Measurements from ENCODE around the gene ADAMTS17. TPM values are rescaled to one million over a fixed set of nuclear protein-coding genes. Genes with fewer than 3 reads are reported as not detected.
A peak's percentile ranks its signal among the peaks of the same experiment; 100 is the strongest.
"Not testable (repeated sequence)": the region's sequence is repeated elsewhere in the genome, so short reads cannot be mapped to it uniquely, and the experiment has no call there.

The ADAMTS17 gene
- total RNA-seq, 2 experiments from 2014 or later = 0.99 to 1.2 TPM

DNA sequence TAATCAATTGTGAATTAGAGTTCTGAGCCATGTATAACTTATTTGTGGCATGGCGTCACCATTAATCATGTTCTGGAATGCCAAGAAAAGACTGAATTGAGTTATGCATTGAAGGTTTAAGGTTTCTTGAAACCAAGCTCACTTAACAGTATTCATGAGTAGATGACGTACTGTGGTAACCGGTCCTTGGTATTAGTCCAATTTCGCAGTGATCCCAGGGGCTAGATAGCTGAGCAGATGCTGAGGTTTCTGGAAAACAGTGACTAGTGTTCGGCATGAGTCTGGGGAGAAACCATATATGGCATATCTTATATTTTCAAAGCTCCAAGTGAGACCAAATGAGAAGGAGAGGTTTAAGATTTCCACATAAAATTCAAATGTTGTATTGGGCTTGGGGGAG is 390.3 kb downstream of the ADAMTS17 start:
- Mint-ChIP-seq H3K9me3 (peaks cover 14% of the 10 kb centered on the region), H3K27ac (no peak overlapping the region), H3K36me3 (peaks cover 4% of the 10 kb centered on the region), H3K4me3 (no peak overlapping the region), H3K27me3 (peaks cover 2% of the 10 kb centered on the region), H3K4me1 (ENCODE audit: low read depth) (no peaks in the 10 kb centered on the region)
- intact Hi-C loops (cut with micrococcal nuclease) = no loop called here
- DNase-seq = no peak
- ChIA-PET CTCF (no interaction called here), POLR2A (no interaction called here)

DNA sequence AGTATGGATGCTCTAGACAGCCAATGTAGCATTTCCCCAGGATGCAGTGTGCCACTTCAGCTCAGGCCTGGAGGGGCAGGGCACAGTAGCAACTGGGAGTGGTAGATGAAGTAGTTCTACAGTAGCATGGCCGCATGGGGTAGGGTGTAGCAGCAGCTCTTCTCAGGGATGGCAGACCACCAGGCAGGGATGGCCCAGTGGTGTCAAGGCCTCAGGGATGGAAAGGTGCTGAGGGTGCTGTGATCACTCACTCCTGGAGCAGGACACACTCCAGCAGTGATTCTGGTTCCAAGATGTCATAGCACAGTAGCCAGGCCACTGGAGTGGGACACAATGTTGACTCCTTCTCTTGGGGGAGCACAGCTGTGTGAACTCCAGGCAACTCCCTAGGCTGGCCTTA is 397.6 kb downstream of the ADAMTS17 start:
- no peak overlapping the region for H3K4me3 Mint-ChIP-seq
- H3K27ac Mint-ChIP-seq = no peak overlapping the region
- no peak for DNase-seq
- peaks cover 5% of the 10 kb centered on the region for H3K27me3 Mint-ChIP-seq
- peaks cover 15% of the 10 kb centered on the region for H3K36me3 Mint-ChIP-seq
- intact Hi-C loops (cut with micrococcal nuclease) = no loop called here
- ChIA-PET POLR2A (no interaction called here), CTCF (no interaction called here)
- no peaks in the 10 kb centered on the region for H3K4me1 Mint-ChIP-seq (ENCODE audit: low read depth)
- peaks cover 33% of the 10 kb centered on the region for H3K9me3 Mint-ChIP-seq

DNA sequence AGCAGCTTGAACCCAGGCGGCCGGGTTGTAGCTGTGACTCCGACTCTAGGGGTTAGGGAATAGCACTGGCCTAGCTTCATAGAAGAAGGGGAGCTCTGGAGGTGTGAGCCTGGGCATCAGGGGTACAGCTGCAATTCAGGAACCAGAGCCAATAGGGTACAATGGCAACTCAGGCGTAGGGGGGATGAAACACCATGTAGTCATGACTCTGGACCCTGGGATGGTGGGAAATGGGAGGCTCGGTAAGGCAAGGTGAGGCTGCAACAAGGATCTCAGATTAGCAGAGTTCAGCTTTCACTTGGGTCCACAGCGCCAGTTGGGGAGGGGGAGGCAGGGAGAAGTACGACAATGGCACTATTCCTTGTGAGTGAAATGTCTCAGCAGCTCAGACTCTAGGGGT is 398.3 kb downstream of the ADAMTS17 start:
- no peak overlapping the region for H3K27ac Mint-ChIP-seq
- peaks cover 38% of the 10 kb centered on the region for H3K9me3 Mint-ChIP-seq
- H3K4me3 Mint-ChIP-seq = no peak overlapping the region
- H3K27me3 Mint-ChIP-seq = peaks cover 4% of the 10 kb centered on the region
- ChIA-PET CTCF (interaction anchor here (1.2 kb wide), 1 partner anchor 11 kb away, joined by 3 read pairs; no protein-coding TSS in a partner anchor), POLR2A (no interaction called here)
- DNase-seq = no peak
- H3K4me1 Mint-ChIP-seq (ENCODE audit: low read depth) = no peaks in the 10 kb centered on the region
- intact Hi-C loops (cut with micrococcal nuclease) = no loop called here
- peaks cover 16% of the 10 kb centered on the region for H3K36me3 Mint-ChIP-seq

DNA sequence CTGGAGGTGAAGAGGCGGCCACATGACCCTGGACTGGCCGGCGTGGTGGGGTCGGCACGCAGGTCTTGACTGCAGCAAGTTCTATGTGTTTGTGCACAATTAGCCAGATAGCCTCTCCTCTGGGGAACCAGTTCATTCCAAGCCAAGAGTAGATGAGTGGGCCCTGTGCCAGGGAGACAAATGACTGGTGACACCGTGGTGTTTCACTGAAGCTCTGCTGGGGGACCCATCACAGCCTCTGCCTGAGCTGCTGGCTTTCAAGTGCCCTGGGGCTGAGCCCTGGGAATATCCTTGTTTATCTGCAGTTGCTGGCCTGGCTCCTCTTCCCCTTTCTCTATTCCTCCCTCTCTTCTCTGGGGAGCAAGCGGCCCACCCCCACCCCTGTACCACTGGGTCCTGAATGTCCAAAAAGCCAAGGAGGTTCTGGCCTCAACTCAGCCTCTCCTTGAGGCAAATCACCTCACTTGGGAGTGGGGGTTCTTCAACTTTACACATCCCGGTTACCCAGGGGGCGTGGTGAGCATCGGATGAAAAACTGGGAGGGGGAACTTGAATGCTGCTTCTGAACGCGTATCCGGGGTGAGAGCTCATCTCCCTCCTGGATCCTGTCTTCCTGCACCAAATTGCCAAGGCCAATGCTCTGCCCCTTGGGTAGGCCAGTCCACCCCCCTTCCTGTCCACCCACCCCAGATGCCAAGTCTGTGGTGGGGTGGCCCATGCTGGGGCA is 408.9 kb downstream of the ADAMTS17 start:
- POLR2A ChIA-PET = interaction anchor here (0.5 kb wide), 1 partner anchor 671 kb away, joined by 3 read pairs; no protein-coding TSS in a partner anchor
- Mint-ChIP-seq H3K9me3 (no peaks in the 10 kb centered on the region), H3K36me3 (no peaks in the 10 kb centered on the region), H3K4me1 (ENCODE audit: low read depth) (peaks cover 8% of the 10 kb centered on the region), H3K4me3 (no peak overlapping the region), H3K27me3 (no peaks in the 10 kb centered on the region), H3K27ac (no peak overlapping the region)
- CTCF ChIA-PET = no interaction called here
- DNase-seq = no peak
- intact Hi-C loops (cut with micrococcal nuclease) = no loop called here

GRCh38 chr15:99931703-99932603 is 409.8 kb downstream of the ADAMTS17 start:
- Mint-ChIP-seq H3K4me3 (no peak overlapping the region), H3K27me3 (no peaks in the 10 kb centered on the region), H3K9me3 (no peaks in the 10 kb centered on the region), H3K4me1 (ENCODE audit: low read depth) (peaks cover 8% of the 10 kb centered on the region), H3K27ac (no peak overlapping the region), H3K36me3 (no peaks in the 10 kb centered on the region)
- intact Hi-C loops (cut with micrococcal nuclease) = no loop called here
- DNase-seq = no peak
- POLR2A ChIA-PET = interaction anchor here (0.5 kb wide), 1 partner anchor 672 kb away, joined by 3 read pairs; no protein-coding TSS in a partner anchor
- CTCF ChIA-PET = interaction anchor here (0.6 to 0.8 kb wide), 2 partner anchors 407 to 419 kb away, joined by 3 read pairs; no protein-coding TSS in a partner anchor

DNA sequence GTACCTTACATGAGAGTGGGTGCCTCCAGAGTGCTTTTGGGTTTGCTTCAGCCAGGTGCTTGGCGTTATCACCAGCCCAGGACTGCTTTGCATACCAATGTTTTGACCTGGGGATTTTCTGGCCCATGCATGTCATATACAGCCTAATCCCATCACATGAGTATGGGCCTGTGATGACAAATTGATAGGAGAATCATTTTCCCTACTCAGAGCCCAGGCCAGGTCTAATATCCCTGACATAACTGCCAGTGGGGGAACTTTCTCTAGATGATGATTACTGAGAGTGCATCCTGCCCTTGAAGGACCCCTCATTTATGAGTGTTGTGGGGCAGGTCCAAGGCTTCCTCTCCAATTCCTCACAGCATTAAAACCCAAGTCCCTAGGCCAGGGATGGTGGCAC is 411.1 kb downstream of the ADAMTS17 start:
- no peak for DNase-seq
- Mint-ChIP-seq H3K27ac (no peak overlapping the region), H3K27me3 (no peaks in the 10 kb centered on the region), H3K9me3 (no peaks in the 10 kb centered on the region), H3K4me1 (ENCODE audit: low read depth) (peaks cover 8% of the 10 kb centered on the region), H3K36me3 (no peaks in the 10 kb centered on the region), H3K4me3 (no peak overlapping the region)
- intact Hi-C loops (cut with micrococcal nuclease) = no loop called here
- ChIA-PET POLR2A (no interaction called here), CTCF (no interaction called here)

DNA sequence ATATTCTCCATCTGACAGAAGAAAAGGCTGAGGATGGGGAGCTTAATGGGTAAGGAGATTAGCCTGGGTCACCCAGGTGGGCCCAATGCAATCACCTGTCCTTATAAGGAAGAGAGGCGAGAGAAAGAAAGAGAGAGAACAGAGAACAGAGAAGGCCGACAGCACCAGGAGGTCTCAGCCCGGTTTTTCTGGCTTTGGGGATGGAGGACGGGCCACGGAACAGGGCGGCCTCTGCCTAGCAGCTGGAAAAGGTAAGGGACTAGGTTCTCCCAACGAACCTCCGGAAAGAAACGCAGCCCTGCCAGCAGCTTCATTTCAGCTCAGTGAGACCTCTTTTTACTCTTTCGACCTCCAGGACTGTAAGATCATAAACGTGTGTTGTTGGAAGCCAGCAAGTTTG is 412.5 kb downstream of the ADAMTS17 start:
- Mint-ChIP-seq H3K36me3 (no peaks in the 10 kb centered on the region), H3K4me3 (no peak overlapping the region), H3K9me3 (no peaks in the 10 kb centered on the region), H3K4me1 (ENCODE audit: low read depth) (peaks cover 8% of the 10 kb centered on the region), H3K27ac (no peak overlapping the region), H3K27me3 (no peaks in the 10 kb centered on the region)
- POLR2A ChIA-PET = no interaction called here
- DNase-seq = no peak
- CTCF ChIA-PET = interaction anchor here (0.8 to 2.2 kb wide), 6 partner anchors 60 to 454 kb away, joined by 3 to 23 read pairs (median 6); no protein-coding TSS in a partner anchor
- intact Hi-C loops (cut with micrococcal nuclease) = loop anchor here (2.0 to 5.0 kb wide), 4 partner anchors 182 to 674 kb away; partner anchors contain the start of genes ASB7 and LINS1

DNA sequence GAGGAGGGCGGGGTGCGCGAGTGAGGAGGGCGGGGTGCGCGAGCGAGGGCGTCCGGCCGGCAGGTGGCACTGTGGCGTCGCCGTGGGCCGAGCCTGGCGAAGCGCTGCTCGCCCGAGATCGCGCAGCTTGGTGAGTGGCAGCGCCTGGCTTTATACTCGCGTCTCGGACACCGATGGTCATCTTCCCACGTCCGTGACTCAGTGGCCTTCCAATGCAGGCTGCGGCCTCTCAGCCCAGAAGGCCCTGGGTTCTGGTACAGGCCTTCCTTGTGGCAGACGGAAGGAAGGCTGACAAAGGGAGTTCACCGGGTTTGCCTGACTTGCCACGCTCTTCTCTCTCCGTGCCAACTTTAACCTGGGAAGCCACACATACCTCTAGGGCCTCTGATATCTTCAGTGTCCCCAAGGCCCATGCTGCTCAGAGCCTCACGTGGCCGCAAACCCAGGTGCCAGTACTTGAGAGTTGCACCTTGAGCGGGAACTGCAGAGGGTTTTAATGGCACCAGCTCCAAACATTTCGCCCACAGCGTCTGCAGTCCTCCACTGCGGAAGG is 413.3 kb downstream of the ADAMTS17 start:
- Mint-ChIP-seq H3K27ac (peak overlapping the region; percentile 42), H3K36me3 (no peaks in the 10 kb centered on the region), H3K9me3 (no peaks in the 10 kb centered on the region), H3K4me1 (ENCODE audit: low read depth) (peaks cover 8% of the 10 kb centered on the region), H3K4me3 (peak overlapping the region; percentile 77), H3K27me3 (no peaks in the 10 kb centered on the region)
- DNase-seq = peak; percentile 87
- intact Hi-C loops (cut with micrococcal nuclease) = loop anchor here (2.0 to 5.0 kb wide), 4 partner anchors 182 to 674 kb away; partner anchors contain the start of genes ASB7 and LINS1
- ChIA-PET CTCF (interaction anchor here (0.7 to 2.2 kb wide), 7 partner anchors 60 to 455 kb away, joined by 3 to 23 read pairs (median 5); no protein-coding TSS in a partner anchor), POLR2A (interaction anchor here (0.6 kb wide), 1 partner anchor 242 kb away, joined by 3 read pairs; no protein-coding TSS in a partner anchor)

DNA sequence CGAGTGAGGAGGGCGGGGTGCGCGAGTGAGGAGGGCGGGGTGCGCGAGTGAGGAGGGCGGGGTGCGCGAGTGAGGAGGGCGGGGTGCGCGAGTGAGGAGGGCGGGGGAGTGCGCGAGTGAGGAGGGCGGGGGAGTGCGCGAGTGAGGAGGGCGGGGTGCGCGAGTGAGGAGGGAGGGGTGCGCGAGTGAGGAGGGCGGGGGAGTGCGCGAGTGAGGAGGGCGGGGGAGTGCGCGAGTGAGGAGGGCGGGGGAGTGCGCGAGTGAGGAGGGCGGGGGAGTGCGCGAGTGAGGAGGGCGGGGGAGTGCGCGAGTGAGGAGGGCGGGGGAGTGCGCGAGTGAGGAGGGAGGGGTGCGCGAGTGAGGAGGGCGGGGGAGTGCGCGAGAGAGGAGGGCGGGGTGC is 415.2 kb downstream of the ADAMTS17 start:
- H3K27me3 Mint-ChIP-seq; H3K9me3 Mint-ChIP-seq; H3K4me3 Mint-ChIP-seq; H3K27ac Mint-ChIP-seq; H3K36me3 Mint-ChIP-seq; POLR2A ChIA-PET; H3K4me1 Mint-ChIP-seq (ENCODE audit: low read depth): not testable (repeated sequence)
- intact Hi-C loops (cut with micrococcal nuclease) = loop anchor here (5.0 kb wide), 1 partner anchor 246 kb away; no protein-coding TSS in a partner anchor
- DNase-seq = peak; percentile 26
- CTCF ChIA-PET = interaction anchor here (1.3 to 1.4 kb wide), 2 partner anchors 412 to 424 kb away, joined by 7 to 13 read pairs; no protein-coding TSS in a partner anchor

- ChIA-PET CTCF (interaction anchor here (0.6 to 1.4 kb wide), 3 partner anchors 404 to 425 kb away, joined by 3 to 13 read pairs (median 7); no protein-coding TSS in a partner anchor), POLR2A (no interaction called here)
- DNase-seq = peak; percentile 85
- peak overlapping the region; percentile 75 for H3K4me3 Mint-ChIP-seq
- intact Hi-C loops (cut with micrococcal nuclease) = loop anchor here (2.0 to 5.0 kb wide), 2 partner anchors 193 to 246 kb away; partner anchors contain the start of gene LYSMD4
- peaks cover 9% of the 10 kb centered on the region for H3K27me3 Mint-ChIP-seq
- no peaks in the 10 kb centered on the region for H3K36me3 Mint-ChIP-seq
- H3K4me1 Mint-ChIP-seq (ENCODE audit: low read depth) = peaks cover 8% of the 10 kb centered on the region
- no peaks in the 10 kb centered on the region for H3K9me3 Mint-ChIP-seq
- peak overlapping the region; percentile 51 for H3K27ac Mint-ChIP-seq
Observed at GRCh38 chr15:99925661-99926461, 415.9 kb downstream of the ADAMTS17 start.

GRCh38 chr15:99923711-99924110 is 418.1 kb downstream of the ADAMTS17 start:
- no peak overlapping the region for H3K4me3 Mint-ChIP-seq

More at GRCh38 chr15:99923711-99924110, 418.1 kb downstream of the ADAMTS17 start:
- H3K9me3 Mint-ChIP-seq = no peaks in the 10 kb centered on the region
- H3K27me3 Mint-ChIP-seq = peaks cover 19% of the 10 kb centered on the region
- ChIA-PET POLR2A (no interaction called here), CTCF (no interaction called here)
- DNase-seq = no peak
- peaks cover 3% of the 10 kb centered on the region for H3K4me1 Mint-ChIP-seq (ENCODE audit: low read depth)
- H3K36me3 Mint-ChIP-seq = no peaks in the 10 kb centered on the region
- intact Hi-C loops (cut with micrococcal nuclease) = loop anchor here (2.0 kb wide), 1 partner anchor 191 kb away; the partner anchor contains the start of gene LYSMD4
- H3K27ac Mint-ChIP-seq = no peak overlapping the region

Measured in activated CD4-positive, alpha-beta memory T cell treated with anti-CD3 and anti-CD28 coated beads for 36 hours (primary cell).